C4-2B (cell line): Measurements from ENCODE around the gene CAPG.
A peak's percentile ranks its signal among the peaks of the same experiment; 100 is the strongest.

Experiments
- H3K27ac ChIP-seq: fragments of 450-650 bp; 2 replicates; pipeline ENCODE4 v1.5.1; 2017
- CTCF ChIP-seq: fragments of 450-650 bp; conservative IDR thresholded peaks from 2 replicates; pipeline ENCODE4 v1.5.1; 2017; ENCODE audit warnings: mild to moderate bottlenecking
- ZFX ChIP-seq: fragments of 450-650 bp; IDR thresholded peaks from 2 replicates; pipeline ENCODE4 v1.6.1; 2017

The CAPG gene

GRCh38 chr2:85427300-85427835, 17.2 kb upstream of the CAPG start:
- H3K27ac ChIP-seq, result no peak overlapping the region
- TF ChIP-seq ZFX (no peak), CTCF (no peak)

GRCh38 chr2:85425588-85425987, 15.4 kb upstream of the CAPG start:
- TF ChIP-seq CTCF (no peak), ZFX (no peak)

GRCh38 chr2:85423525-85423924, 13.4 kb upstream of the CAPG start:
- no peak overlapping the region for H3K27ac ChIP-seq
- TF ChIP-seq ZFX (no peak), CTCF (no peak)

More at GRCh38 chr2:85425588-85425987, 15.4 kb upstream of the CAPG start:
- no peak overlapping the region for H3K27ac ChIP-seq

- no peak for TF ChIP-seq ZFX
- no peak for TF ChIP-seq CTCF
- peak overlapping the region; percentile 95 for H3K27ac ChIP-seq
Observed at GRCh38 chr2:85422072-85422457, 11.9 kb upstream of the CAPG start.

GRCh38 chr2:85421260-85422071, 11.3 kb upstream of the CAPG start:
- peak overlapping the region; percentile 95 for H3K27ac ChIP-seq
- TF ChIP-seq CTCF (no peak), ZFX (peak; percentile 44; the same call in 1 of the 2 replicates)

GRCh38 chr2:85420536-85421259, 10.5 kb upstream of the CAPG start:
- H3K27ac ChIP-seq, result peak overlapping the region; percentile 95
- TF ChIP-seq CTCF (peak; percentile 98), ZFX (no peak)
